Measurements from ENCODE around the gene LTBR.

The LTBR gene

DNA sequence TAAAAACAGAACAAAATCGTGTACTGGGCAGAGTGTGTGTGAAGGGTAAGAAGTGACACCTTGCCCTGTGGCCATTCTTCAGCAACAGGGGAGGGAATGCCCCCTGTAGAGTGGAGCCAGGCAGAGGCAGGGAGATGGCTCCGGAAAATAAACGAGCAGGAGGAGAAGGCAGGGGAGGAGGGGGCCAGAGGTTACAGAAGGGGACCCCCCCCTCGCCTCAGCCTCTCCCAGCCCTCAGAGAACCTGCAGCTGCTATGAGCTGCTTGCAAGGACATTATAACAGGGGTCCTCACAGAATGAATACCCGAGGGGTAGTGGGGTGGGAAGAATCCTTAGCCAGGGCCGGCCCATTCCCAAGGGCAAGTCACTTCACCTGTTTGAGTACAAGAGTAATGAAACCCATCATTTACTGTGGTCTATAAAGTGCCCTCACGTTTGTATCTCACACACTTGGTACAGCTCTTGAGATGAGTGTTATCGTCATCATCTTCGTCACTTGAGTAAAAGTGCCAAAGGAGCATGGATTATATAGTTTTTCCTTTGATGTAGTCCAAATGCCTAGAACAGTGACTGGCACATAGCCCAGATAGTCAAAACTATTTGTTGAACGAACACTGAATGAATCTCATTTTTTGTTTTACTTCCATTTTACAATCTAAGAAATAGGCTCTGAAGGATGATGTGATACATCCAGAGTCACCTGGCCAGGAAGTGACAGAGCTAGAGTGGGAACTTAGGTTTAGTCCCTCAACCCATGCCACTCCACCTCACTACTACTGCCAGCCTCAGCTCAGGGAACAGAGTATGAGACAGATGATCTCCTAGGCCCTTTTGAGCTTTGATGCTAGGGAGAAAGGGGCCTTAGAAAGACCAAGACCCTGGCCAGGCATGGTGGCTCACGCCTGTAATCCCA lies 23.1 kb upstream of the LTBR start:
- no peak for DNase-seq
- TF ChIP-seq, protein P1, sequence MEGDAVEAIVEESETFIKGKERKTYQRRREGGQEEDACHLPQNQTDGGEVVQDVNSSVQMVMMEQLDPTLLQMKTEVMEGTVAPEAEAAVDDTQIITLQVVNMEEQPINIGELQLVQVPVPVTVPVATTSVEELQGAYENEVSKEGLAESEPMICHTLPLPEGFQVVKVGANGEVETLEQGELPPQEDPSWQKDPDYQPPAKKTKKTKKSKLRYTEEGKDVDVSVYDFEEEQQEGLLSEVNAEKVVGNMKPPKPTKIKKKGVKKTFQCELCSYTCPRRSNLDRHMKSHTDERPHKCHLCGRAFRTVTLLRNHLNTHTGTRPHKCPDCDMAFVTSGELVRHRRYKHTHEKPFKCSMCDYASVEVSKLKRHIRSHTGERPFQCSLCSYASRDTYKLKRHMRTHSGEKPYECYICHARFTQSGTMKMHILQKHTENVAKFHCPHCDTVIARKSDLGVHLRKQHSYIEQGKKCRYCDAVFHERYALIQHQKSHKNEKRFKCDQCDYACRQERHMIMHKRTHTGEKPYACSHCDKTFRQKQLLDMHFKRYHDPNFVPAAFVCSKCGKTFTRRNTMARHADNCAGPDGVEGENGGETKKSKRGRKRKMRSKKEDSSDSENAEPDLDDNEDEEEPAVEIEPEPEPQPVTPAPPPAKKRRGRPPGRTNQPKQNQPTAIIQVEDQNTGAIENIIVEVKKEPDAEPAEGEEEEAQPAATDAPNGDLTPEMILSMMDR (IDR thresholded peaks at IDR 0.05): no peak
- peaks cover 19% of the 10 kb centered on the region for H3K27me3 Mint-ChIP-seq (ENCODE audit: low read depth, poor library complexity)
- no peak overlapping the region for H3K4me3 Mint-ChIP-seq
- no peak overlapping the region for H3K27ac Mint-ChIP-seq
- peaks cover 51% of the 10 kb centered on the region for H3K4me1 Mint-ChIP-seq
- no peaks in the 10 kb centered on the region for H3K36me3 Mint-ChIP-seq (ENCODE audit: low read depth)
- H3K9me3 Mint-ChIP-seq: no peaks in the 10 kb centered on the region

DNA sequence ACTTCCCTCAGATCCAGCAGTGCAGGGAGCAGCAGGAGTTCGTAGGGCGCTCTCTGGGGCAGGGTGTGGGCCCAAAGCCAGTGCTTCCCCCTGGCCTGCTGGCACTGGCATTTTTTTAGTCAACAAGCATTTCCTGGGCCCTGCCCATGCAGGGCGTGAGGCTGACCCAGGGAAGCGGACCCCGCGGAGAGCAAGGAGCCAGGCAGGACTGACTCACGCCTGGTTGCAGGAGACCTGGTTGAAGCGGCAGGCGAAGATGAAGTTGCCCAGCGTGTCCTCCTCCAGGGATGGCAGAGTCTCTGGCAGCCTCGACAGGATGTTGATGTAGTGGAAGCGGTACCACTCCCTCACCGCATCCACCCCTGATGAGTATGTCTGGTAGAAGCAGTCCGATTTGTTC lies 22.1 kb upstream of the LTBR start:
- TF ChIP-seq, protein P1 (IDR thresholded peaks at IDR 0.05): no peak
- H3K4me3 Mint-ChIP-seq: no peak overlapping the region
- peaks cover 43% of the 10 kb centered on the region for H3K4me1 Mint-ChIP-seq
- no peaks in the 10 kb centered on the region for H3K9me3 Mint-ChIP-seq
- DNase-seq: no peak
- no peaks in the 10 kb centered on the region for H3K36me3 Mint-ChIP-seq (ENCODE audit: low read depth)
- H3K27me3 Mint-ChIP-seq (ENCODE audit: low read depth, poor library complexity): peaks cover 12% of the 10 kb centered on the region
- H3K27ac Mint-ChIP-seq: no peak overlapping the region

DNA sequence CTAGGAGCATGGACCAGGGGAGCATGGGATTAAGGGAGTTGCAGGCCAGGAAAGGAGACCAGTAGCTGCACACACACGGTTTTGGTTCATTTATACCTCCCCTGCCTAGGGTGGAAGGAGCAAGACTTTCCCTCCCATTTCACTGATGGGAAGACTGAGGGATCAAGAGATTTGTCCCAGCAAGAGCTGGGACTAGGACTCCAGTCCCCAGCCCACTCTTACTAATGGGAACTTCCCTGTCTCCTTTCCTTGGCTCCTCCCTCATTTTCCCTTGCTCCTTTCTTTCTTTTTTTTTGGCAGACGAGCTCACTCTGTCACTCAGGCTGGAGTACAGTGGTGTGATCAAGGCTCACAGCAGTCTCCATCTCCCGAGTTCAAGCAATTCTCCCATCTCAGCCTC lies 21.6 kb upstream of the LTBR start:
- no peak for DNase-seq
- no peaks in the 10 kb centered on the region for H3K36me3 Mint-ChIP-seq (ENCODE audit: low read depth)
- H3K4me3 Mint-ChIP-seq: no peak overlapping the region
- peaks cover 41% of the 10 kb centered on the region for H3K4me1 Mint-ChIP-seq
- no peaks in the 10 kb centered on the region for H3K9me3 Mint-ChIP-seq
- H3K27me3 Mint-ChIP-seq (ENCODE audit: low read depth, poor library complexity): peaks cover 12% of the 10 kb centered on the region
- TF ChIP-seq, protein P1 (IDR thresholded peaks at IDR 0.05): no peak
- H3K27ac Mint-ChIP-seq: no peak overlapping the region

DNA sequence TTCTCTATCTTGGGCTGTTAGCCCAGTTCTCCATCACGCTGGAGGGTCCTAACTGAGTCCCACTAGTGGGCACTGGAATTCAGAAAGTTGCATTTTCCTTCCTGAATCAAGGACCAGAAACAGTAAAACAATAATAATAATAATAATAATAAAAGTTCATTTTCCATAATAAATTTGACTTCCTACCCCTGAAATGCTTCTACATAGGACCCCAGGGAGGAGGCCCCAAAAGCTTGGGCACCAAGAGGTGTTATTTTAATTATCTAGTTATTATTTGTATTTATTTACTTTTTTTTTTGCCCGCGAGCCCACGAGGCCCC lies 21.0 kb upstream of the LTBR start:
- TF ChIP-seq, protein P1 (IDR thresholded peaks at IDR 0.05): no peak
- no peak overlapping the region for H3K4me3 Mint-ChIP-seq
- no peaks in the 10 kb centered on the region for H3K9me3 Mint-ChIP-seq
- H3K4me1 Mint-ChIP-seq: peaks cover 43% of the 10 kb centered on the region
- DNase-seq: no peak
- H3K36me3 Mint-ChIP-seq (ENCODE audit: low read depth): no peaks in the 10 kb centered on the region
- H3K27me3 Mint-ChIP-seq (ENCODE audit: low read depth, poor library complexity): peaks cover 12% of the 10 kb centered on the region
- H3K27ac Mint-ChIP-seq: no peak overlapping the region

DNA sequence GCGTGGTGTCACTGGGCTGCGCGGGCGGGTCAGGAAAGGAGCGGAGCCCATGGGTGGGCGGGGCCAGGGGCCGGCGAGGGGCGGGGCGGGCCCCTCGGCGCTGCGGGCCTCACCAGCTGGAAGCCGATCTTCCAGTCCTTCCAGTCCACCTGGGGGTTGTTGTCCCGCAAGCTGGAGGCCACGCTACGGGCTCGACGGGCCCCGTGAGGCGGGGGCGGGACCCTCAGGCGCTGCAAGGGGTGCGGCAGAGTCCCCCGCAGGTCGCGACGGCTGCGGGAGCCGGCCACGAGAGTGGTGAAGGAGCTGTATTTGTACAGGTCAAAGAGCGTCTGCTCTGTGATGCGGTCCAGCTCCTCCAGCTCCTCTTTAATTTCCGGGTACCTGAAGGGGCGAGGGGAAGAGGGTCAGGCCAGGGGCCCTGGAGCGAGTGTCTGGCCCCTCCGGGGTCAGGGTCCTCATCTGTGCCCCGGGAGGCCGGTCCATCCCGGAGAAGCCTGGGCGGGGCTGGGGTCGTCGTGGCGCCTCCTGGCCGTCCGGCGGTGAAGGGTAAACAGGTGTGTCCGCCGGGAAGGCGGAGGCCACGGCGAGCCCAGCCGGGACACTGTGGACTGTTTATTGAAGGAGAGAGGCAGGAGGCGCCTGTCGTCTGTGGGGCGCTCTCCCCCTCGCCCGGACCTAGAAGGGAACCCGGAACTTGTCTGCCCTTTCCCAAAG lies 20.5 kb upstream of the LTBR start:
- no peaks in the 10 kb centered on the region for H3K36me3 Mint-ChIP-seq (ENCODE audit: low read depth)
- no peaks in the 10 kb centered on the region for H3K9me3 Mint-ChIP-seq
- H3K4me1 Mint-ChIP-seq: peaks cover 43% of the 10 kb centered on the region
- H3K27ac Mint-ChIP-seq: no peak overlapping the region
- peak overlapping the region; percentile 54 for H3K4me3 Mint-ChIP-seq
- TF ChIP-seq, protein P1 (IDR thresholded peaks at IDR 0.05): no peak
- peaks cover 12% of the 10 kb centered on the region for H3K27me3 Mint-ChIP-seq (ENCODE audit: low read depth, poor library complexity)
- DNase-seq: peak; percentile 63
